CD4-positive, alpha-beta T cell treated with Interferon alpha-2 for 1 hour (primary cell): ENCODE data around the gene TMEM218.

Source experiments
- DNase-seq, 2 donors: peaks; one replicate each; pipeline ENCODE4 v3.0.0-alpha.2; 2020 to 2022

Gene TMEM218

DNA sequence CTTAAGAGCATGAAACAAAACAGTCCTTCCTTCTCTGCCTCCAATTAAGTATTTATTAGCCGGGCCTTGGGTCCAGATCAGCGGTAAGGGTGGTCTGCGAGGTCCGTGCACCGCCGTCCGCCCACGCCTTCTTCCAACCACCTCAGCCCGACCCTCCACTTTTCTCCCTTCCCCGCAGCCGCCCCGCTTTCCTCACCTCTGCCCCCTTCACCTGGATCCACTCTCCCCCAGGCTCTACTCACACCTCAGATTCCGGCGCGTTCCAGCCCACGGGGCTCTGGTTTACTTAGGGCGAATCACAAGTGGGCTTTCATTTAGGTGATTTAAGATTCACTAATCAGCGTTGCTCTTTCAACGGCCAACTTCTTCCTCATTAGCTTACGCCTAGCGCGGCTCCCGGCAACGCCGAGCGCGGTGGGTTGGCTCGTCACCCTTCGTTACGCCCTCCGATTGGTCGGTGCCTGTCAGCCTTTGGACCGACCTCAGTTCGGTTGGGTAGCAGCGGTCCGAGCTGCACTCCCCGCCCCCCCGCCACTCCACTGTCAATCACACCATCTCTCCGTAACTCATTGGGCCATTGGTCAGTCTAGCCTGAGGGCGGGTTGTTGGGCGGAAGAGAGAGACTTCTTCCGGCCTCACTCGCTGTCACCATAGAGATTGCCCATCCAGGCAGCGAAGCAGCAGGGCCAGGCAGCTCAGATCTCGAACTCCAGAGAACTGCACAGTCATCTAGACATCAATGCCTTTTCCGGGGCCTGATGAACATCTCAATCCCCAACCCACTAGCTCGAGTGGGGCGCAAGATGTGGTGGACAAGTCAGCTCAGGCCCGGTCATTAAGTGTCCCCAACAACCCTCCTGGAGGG is at the start of gene TMEM218:
Gene TMEM218 (minus strand): TSS at position 284 of the 865 bp plus-strand sequence. CDS start 9,385 bp downstream, outside the sequence.
- peak; percentile 99 for DNase-seq

DNA sequence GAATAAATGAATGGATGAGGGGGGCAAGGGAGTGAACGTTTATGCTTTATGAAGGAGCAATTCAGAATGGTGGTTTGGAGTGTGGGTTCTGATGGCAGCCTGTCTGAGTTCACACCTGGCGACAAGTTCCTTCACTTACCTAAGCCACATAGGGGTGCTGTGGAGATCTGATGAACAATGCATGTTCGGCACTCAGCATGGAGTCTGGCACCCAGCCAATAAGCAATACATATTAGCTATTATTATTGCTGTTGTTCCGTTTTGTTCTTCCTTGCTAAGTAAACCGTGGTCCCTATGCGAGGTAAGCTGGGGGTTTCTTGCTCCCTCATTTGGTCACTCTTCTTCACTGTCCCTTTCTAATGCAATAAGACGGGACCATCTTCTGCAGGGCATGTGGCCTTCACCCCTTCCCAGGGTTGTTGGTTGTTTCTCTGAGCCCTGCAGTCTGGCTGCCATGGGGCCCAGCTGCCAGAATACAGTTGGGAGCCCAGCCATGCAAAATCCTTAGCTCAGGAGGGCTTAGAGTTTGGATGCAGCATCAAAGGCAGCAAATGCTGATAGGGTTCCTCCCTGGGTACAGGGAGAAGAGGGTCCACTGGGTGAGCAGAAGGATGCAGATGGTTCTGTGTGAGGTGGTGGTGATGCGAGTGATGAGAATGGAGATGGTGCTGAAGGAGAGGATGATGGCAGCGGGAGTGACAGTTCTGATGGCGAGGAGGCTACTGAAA is 46.7 kb upstream of the TMEM218 start:
- DNase-seq = no peak

- DNase-seq = no peak
These were observed 45.8 kb upstream of the TMEM218 start for GRCh38 chr11:125157118-125157733.

GRCh38 chr11:125156346-125157117 is 45.1 kb upstream of the TMEM218 start:
- no peak for DNase-seq

- DNase-seq = no peak
These were observed 44.3 kb upstream of the TMEM218 start for GRCh38 chr11:125155767-125156166.

- DNase-seq = no peak
These were observed 43.6 kb upstream of the TMEM218 start for GRCh38 chr11:125155100-125155444.

DNA sequence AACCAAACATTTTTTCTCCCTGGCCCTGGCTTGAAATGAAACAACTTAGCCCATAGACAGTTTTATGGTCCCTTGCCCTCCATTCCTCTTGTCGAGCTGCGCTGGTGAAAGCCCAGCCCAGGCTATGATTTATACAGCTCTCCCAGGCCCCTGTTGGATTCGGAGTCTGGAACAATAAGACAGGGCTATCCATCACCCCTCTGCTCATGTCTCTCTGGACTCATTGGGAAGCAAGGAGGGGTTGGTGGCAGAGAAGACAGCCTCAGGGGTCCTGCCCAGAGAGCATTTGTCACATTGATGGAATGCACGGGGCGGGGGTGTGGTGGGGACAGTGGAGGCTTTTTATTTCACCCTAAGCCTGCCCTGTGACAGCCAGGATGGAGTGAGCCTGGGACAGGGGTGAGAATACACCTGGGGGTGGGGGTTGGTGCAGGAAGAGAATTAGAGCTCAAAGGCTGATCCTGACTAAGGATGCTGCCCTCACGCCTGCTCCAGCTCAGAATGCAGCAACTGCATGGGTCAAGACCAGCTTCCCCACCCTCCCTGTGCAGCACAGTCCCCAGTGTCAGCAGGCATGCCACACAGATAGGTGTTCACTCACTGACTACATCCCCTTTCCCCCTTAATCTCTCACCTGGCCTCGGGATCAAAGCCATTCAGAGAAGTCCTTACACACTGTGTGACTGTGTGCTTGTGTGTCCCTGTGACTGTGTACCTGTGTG is 43.1 kb upstream of the TMEM218 start:
- no peak for DNase-seq

DNA sequence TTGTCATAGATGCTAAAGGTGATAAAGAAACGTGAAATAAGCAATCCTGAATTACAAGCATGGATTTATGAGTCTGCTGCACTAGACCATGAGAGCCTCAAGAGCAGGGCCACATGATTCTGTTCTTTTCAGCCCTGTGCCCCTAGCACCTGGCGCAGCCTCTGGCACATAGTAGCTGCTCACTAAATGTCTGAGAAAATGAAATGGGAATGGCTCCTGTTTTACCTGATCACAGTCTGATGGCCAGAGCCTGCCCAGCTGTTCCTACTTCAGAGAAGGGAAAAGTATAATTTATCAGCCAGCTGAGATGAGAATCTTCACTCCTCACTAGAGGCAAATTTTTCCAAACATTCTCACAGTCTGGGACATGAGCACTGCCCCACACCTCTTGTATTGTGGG is 42.4 kb upstream of the TMEM218 start:
- DNase-seq = no peak

DNA sequence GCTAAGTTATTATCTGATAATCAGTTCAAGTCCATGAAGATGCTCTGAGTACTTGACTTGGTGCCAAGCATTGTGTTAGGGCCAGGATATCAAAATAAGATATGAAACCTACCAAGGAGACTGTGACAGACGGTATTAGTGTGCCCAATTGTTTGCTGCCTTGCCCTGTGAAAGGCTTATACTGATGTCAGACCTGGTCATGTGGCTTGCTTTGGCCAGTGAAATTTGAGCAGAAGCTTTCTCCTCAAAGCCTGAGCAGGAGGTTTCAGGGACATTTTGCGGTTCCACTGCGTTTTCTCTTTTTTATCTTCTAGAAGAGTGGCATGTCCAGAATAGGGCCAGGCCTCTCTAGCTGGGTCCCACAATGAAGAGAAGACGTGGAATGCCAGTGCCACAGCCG is 37.3 kb upstream of the TMEM218 start:
- DNase-seq = no peak

DNA sequence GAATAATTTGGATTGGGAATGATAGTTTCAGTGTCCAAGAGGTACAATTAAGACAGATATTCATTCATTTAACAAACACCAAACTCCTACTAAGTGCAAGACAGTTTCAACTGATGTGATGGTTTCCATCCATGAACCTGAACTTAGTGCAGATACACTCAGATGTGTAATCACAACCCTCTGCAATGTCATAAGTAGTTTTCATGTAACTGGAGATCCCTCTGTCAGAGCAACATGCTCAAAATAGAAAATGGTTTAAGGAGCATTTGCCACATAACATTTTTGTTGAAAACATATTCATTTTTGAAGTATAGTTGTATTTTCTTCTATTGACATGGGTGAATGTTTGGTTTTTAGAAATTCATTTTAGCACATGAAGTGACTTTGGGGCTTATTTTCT is 36.6 kb upstream of the TMEM218 start:
- no peak for DNase-seq

DNA sequence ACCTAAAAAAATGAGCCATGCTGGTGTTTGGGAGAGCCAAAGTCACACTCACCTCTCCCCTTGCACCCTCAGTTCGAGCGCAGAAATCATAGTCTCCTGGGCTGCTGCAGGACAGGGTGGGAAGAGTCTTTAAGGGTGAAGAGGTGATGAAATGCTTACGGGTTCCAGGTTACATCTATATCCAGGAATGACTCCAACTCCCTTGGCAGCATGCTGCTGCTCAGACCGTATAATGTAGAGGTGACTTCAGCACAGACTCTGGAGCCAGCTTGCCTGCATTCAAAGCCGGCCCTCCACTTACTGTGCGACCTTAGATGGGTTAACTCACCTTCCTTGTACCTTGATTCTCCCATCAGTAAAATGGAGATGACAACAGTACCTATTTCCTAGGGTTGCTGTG is 35.9 kb upstream of the TMEM218 start:
- no peak for DNase-seq

- DNase-seq = no peak
These were observed 34.8 kb upstream of the TMEM218 start for GRCh38 chr11:125146232-125146631.

DNA sequence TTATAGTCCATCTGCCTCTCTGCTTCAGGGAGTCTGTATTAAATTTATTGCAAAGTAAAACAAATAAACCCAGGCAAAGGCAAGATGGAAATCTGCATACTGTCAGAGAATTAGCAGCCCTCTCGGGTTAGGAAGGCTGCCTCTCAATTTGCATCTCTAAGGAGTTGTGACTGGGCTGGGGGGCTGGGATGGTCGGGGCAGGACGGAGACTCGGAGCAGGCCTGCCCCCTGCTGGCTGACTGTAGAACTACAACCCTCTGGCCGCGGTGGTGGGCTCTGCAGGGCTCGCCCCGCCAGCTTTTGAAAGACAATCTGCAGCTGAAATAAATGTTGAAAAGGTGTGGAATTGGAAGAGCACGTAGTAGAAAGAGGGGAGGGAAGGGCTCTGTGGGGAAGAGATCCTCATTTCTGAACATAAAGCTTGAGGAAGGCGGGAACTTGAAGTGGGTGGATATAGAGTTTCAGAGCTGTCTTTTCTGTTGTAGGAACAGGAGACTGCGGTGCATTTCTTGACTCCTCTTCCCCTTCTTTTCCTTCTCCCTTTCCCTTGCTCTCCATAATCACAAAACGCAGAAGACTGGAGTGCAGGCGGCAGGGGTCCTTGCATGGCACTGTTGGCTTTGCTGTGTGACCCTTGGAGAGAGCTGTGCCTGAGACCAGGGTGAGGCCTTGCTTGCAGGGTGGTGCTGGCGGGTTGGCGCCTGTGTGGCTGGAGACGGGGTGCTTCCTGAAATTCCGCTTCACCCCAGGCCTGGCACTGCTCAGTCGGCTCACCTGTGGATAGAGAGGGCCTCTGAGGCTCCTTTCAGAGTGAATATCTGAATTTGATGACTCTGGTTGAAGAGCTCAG is 30.5 kb upstream of the TMEM218 start:
- DNase-seq = peak; percentile 38 to 55

DNA sequence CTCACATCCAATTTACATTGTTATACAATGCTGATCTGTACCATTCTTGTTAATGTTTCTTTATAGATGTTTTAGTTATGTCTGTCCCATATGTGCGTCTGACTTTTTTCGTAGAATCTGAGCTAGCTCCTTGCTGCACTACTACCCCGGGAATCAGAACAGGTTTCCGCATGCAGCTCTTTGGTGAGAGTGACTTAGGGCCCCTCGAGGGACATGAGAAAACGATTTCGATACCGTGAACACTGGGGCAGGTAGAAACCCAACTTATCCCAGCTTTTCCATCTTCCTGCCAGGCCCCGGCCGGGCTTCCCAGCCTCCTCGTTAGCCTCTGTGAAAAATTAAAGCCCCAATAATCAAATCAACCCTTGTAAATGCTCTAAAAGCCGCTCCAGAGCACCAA is 29.8 kb upstream of the TMEM218 start:
- DNase-seq = no peak

DNA sequence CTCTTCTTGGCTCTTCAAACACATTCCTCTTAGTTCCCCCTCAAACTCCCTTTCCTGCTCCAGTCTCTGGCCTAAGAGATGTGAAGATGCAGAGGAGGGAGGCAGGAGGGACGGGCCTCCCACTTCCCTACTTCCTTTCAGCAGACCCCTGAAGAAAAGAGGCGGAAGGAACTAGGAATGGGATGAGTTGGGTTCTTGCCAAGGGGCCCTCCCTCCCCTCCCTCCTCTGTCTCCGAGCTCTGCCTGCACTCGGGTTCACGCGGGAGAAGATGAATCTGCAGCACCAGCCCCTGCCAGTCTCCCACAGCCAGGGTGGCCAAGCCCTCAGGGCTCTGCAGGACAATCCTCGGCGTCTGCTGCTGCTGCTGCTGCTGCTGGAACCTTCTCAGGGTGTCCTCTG is 28.8 kb upstream of the TMEM218 start:
- DNase-seq = no peak

- no peak for DNase-seq
These were observed 28.4 kb upstream of the TMEM218 start for GRCh38 chr11:125139778-125140177.

DNA sequence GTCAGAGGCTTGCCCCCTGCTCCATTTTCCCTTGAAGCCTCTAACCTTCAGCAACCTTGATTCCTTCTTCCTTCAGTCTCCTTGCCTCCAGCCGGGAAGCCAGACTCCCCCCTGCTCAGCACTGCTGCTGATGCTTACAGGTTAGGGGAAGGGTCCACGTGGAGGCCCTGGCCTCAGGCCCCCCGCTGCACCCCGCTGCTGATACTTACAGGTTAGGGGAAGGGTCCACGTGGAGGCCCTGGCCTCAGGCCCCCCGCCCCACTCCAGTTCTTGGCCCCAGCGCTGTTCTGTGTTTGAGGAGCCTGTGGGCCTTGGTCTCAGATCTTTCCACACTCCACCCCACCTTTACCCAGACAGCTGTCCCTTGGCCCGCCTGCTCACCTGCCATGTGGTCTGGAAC is 27.5 kb upstream of the TMEM218 start:
- no peak for DNase-seq

- DNase-seq = no peak
These were observed 24.6 kb upstream of the TMEM218 start for GRCh38 chr11:125136001-125136400.

DNA sequence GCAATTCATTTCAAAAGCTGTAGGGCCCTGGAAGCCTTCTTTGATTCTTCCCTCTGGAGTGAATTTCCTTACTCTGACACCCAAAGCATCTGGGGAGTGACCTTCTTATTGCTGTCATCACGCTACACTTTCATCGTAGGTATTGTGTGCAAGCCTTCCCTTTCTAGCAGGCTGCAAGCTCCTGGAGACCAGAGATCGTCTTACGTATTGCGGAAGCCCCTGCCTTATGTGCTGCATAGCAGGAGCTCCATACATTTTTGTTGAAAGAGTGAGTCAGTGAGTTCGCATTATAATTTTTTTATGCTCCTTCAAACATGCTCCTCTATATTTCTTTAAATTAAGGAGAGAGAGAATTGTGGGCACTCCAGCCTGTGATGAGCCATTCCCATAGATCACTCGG is 21.2 kb upstream of the TMEM218 start:
- no peak for DNase-seq

DNA sequence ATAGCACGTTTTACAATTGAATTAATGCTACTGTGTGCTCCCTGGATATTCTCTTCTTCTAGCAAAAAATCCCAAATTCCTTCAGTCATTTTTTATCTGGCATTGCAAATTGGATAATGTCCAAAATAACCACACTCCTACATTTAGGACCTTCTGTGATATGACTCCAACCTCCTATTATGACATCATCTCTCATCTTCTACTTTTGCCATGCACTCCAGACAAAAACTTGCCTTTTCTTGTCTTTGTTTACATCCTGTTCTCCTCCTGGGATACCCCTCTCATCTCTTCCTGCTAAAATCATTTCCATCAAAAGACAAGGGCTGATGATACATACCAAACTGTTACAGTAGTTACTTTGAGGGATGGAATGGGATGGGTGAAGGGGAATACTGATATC is 20.6 kb upstream of the TMEM218 start:
- no peak for DNase-seq

DNA sequence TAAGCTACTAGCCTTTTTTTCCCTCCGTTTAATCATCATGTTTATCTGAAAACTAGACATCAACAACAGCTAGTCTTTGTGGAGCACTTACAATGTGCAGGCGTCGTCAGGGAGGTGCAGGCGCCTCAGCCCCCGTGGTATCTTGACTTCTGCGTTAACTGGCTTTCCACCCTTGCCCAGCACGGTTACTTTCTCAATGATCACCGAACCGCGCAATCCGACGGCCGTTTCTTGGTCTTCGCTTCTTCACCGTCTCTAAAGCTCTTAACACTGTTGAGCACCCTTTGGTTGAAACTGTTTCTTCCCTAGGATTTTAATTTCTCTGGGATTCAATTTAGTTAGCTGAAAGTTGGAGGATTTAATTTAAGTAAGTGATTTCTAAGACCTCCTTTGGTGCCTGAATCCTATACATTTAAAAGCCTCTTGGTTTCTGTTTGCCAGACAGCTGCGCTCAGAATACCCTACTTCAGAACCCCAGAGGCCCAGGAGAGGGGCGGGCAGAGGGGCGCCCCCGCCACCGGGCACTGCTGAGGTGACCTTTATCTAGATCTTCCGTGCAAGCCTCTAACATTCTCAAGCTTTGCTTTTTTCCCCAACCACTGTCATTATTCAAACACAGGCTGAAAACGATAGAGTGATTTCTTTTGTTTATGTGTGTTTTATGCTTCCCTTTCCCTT is 18.0 kb upstream of the TMEM218 start:
- no peak for DNase-seq
